Sigmoid colon (tissue), 4 donors: ENCODE data around the gene CLEC20A.

Experiments
- EP300 ChIP-seq, 4 donors: sonication (generic); formaldehyde crosslinking; IDR thresholded peaks; one replicate each; pipeline ENCODE4 v1.6.1; 2017; ENCODE audit warnings: antibody characterized with exemption in 4 of 4
- POLR2A ChIP-seq, 2 donors: fragments of 450-650 bp; IDR thresholded peaks; one replicate each; pipeline ENCODE4 v1.6.1; 2016; ENCODE audit warnings: antibody characterized with exemption in 2 of 2, mild to moderate bottlenecking in 2 of 2, moderate library complexity in 2 of 2
- POLR2AphosphoS5 ChIP-seq, 4 donors: sonication (generic); formaldehyde crosslinking; IDR thresholded peaks; one replicate each; pipeline ENCODE4 v1.6.1; 2017; ENCODE audit warnings: antibody characterized with exemption in 4 of 4
- TF ChIP-seq, protein P1 (sequence below), 4 experiments: fragments of 450-650 bp in 3 of 4; fragments of 200-600 bp in 1 of 4; IDR thresholded peaks; one replicate each; pipeline ENCODE4 v1.5.1; 2016 to 2019; ENCODE audit warnings: antibody characterized with exemption in 4 of 4, mild to moderate bottlenecking in 3 of 4, moderate library complexity in 2 of 4

DNA sequence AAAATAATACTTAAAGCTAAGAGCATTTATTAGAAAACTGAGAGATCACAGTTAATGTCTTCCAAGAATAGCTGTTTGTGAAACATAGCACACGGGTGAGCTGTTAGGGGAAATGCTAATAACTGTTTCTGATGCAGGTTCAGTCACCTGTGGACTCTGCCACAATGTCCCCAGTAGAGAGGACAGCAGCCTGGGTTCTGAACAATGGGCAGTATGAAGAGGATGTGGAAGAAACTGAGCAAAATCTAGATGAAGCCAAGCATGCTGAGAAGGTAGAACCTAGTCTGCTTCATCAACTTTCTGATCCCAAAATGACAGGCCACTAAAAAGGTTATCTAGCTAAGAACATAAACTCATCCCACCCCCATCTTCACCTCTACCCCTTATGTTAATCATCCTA is 32.6 kb downstream of the CLEC20A start:
- TF ChIP-seq EP300 (IDR thresholded peaks at IDR 0.05) (no peak), POLR2AphosphoS5 (IDR thresholded peaks at IDR 0.05) (no peak), POLR2A (IDR thresholded peaks at IDR 0.05) (no peak)
- TF ChIP-seq, protein P1, sequence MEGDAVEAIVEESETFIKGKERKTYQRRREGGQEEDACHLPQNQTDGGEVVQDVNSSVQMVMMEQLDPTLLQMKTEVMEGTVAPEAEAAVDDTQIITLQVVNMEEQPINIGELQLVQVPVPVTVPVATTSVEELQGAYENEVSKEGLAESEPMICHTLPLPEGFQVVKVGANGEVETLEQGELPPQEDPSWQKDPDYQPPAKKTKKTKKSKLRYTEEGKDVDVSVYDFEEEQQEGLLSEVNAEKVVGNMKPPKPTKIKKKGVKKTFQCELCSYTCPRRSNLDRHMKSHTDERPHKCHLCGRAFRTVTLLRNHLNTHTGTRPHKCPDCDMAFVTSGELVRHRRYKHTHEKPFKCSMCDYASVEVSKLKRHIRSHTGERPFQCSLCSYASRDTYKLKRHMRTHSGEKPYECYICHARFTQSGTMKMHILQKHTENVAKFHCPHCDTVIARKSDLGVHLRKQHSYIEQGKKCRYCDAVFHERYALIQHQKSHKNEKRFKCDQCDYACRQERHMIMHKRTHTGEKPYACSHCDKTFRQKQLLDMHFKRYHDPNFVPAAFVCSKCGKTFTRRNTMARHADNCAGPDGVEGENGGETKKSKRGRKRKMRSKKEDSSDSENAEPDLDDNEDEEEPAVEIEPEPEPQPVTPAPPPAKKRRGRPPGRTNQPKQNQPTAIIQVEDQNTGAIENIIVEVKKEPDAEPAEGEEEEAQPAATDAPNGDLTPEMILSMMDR (IDR thresholded peaks at IDR 0.05) = no peak
